Measurements from ENCODE around the gene PHF19.

GRCh38 chr9:120863833-120864232 is 13.2 kb downstream of the PHF19 start:
- TF ChIP-seq POLR2A (IDR thresholded peaks at IDR 0.05; ENCODE audit: low read length) = no peak
- TF ChIP-seq GATA1 (IDR thresholded peaks at IDR 0.05; ENCODE audit: low read depth, low read length) = no peak
